Globus pallidus (tissue), 1 donor: ENCODE results near the gene ANKS1A.
A peak's percentile ranks its signal among the peaks of the same experiment; 100 is the strongest.
"Not testable (repeated sequence)": the region's sequence is repeated elsewhere in the genome, so short reads cannot be mapped to it uniquely, and the experiment has no call there.

Experiments used
- DNase-seq: peaks from one replicate; pipeline ENCODE4 v3.0.0-alpha.2; 2015; ENCODE audit warnings: low spot score

The ANKS1A gene

GRCh38 chr6:34992376-34992775, 103.3 kb downstream of the ANKS1A start:
- DNase-seq: no peak

GRCh38 chr6:34993213-34993612, 104.2 kb downstream of the ANKS1A start:
- DNase-seq: no peak

GRCh38 chr6:34994693-34995092, 105.6 kb downstream of the ANKS1A start:
- DNase-seq: no peak

- DNase-seq: not testable (repeated sequence)
Measured at GRCh38 chr6:34998417-34998816, 109.4 kb downstream of the ANKS1A start.

GRCh38 chr6:34999153-34999552, 110.1 kb downstream of the ANKS1A start:
- not testable (repeated sequence) for DNase-seq

- DNase-seq: not testable (repeated sequence)
Measured at GRCh38 chr6:34999962-35000361, 110.9 kb downstream of the ANKS1A start.

- DNase-seq: not testable (repeated sequence)
Measured at GRCh38 chr6:35001349-35001748, 112.3 kb downstream of the ANKS1A start.

GRCh38 chr6:35003886-35004530, 115.0 kb downstream of the ANKS1A start:
- not testable (repeated sequence) for DNase-seq

- DNase-seq: no peak
Measured at GRCh38 chr6:35007016-35007415, 118.0 kb downstream of the ANKS1A start.

GRCh38 chr6:35008858-35009257, 119.8 kb downstream of the ANKS1A start:
- DNase-seq: peak; percentile 96

- DNase-seq: no peak
Measured at GRCh38 chr6:35011096-35012041, 122.3 kb downstream of the ANKS1A start.

- no peak for DNase-seq
Measured at GRCh38 chr6:35013701-35014100, 124.6 kb downstream of the ANKS1A start.

- peak; percentile 97 for DNase-seq
Measured at GRCh38 chr6:35014341-35014740, 125.3 kb downstream of the ANKS1A start.

GRCh38 chr6:35014786-35015185, 125.7 kb downstream of the ANKS1A start:
- no peak for DNase-seq

GRCh38 chr6:35015476-35015875, 126.4 kb downstream of the ANKS1A start:
- DNase-seq: no peak

- DNase-seq: no peak
Measured at GRCh38 chr6:35015996-35016395, 126.9 kb downstream of the ANKS1A start.

GRCh38 chr6:35016502-35017321, 127.7 kb downstream of the ANKS1A start:
- DNase-seq: no peak

GRCh38 chr6:35017411-35018181, 128.5 kb downstream of the ANKS1A start:
- DNase-seq: no peak

- DNase-seq: no peak
Measured at GRCh38 chr6:35018182-35018519, 129.1 kb downstream of the ANKS1A start.

GRCh38 chr6:35018746-35019145, 129.7 kb downstream of the ANKS1A start:
- no peak for DNase-seq

GRCh38 chr6:35019171-35019570, 130.1 kb downstream of the ANKS1A start:
- DNase-seq: no peak

- no peak for DNase-seq
Measured at GRCh38 chr6:35019831-35020230, 130.8 kb downstream of the ANKS1A start.
